ENCODE results near the gene ITPR3.
"Not testable (repeated sequence)": the region's sequence is repeated elsewhere in the genome, so short reads cannot be mapped to it uniquely, and the experiment has no call there.

Gene ITPR3

GRCh38 chr6:33593414-33593727, 27.8 kb upstream of the ITPR3 start:
- peak overlapping the region in 5 of 11 experiments; percentile 44 to 62 (median 58); a peak in 8 of 22 replicates for H3K27ac ChIP-seq
- peak overlapping the region in 9 of 11 experiments; percentile 5 to 54 (median 41); a peak in 13 of 22 replicates for H3K9ac ChIP-seq

DNA sequence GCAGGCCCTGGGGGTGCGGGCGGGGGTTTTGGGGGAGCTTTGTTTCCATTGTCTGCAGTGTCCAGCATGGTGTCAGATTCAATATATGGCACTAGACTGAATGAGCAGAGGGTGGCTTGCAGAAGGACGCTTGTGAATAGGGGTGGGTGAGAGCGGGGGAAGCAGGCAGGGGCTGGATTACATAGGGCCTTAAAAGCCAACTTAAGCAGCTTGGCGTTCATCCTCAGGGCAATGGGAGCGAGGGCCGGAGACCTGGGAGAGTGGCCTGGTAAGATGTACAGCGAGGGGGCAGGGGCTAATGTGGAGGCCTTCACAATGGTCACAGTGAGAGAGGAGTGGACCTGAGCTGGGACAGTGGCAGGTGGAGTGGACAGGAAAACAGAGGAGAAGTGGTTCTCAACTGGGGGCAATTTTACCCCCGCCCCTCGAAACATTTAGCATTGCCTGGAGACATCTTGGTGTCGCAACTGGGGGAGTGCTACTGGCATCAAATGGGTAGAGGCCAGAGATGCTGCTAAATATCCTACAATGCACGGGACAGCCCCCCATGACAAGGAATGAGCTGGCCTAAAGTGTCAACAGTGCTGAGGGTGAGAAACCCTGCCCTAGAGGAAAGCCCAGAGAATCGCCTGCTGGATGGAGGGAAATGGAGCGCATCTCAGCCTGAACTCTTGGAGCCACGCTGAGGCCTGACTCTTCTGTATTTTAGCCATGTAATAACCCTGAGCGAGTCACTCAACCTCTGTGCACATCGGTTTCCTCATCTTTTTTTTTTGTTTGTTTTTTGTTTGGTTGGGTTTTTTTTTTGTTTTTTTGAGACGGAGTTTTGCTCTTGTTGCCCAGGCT, 25.9 kb upstream of the ITPR3 start:
- Histone ChIP-seq H3K9ac (no peak overlapping the region), H3K36me3 (no peaks in the 10 kb centered on the region), H3K4me1 (peaks cover 33 to 94% (median 74%) of the 10 kb centered on the region in 10 experiments), H3K4me3 (no peak overlapping the region), H3K9me3 (replicated peaks in 1 of 11) (0 out of 22 replicates have a peak, but pooled peaks cover 0 to 2% (median 0%) of the 10 kb centered on the region in 11 experiments), H4K20me1 (peaks cover 0 to 11% (median 0%) of the 10 kb centered on the region in 11 experiments; a peak in 3 of 22 replicates), H3K4me2 (peak overlapping the region in 9 of 11 experiments; percentile 4 to 54 (median 31); a peak in 14 of 22 replicates), H3K27me3 (peaks cover 0 to 12% (median 0%) of the 10 kb centered on the region in 11 experiments; a peak in 3 of 22 replicates), H3K27ac (0 out of 22 replicates have a peak overlapping the region, but pooled peaks of 1 of the 11 experiments have one; percentile 13)
- no peak for TF ChIP-seq Cebpa-rat (IDR thresholded peaks at IDR 0.05)

More at GRCh38 chr6:33593414-33593727, 27.8 kb upstream of the ITPR3 start:
- Histone ChIP-seq H3K27me3 (peaks cover 0 to 12% (median 0%) of the 10 kb centered on the region in 11 experiments; a peak in 3 of 22 replicates), H4K20me1 (peaks cover 0 to 11% (median 0%) of the 10 kb centered on the region in 11 experiments; a peak in 3 of 22 replicates), H3K4me3 (peak overlapping the region in 8 of 10 experiments; percentile 20 to 62 (median 43); a peak in 14 of 20 replicates), H3K9me3 (replicated peaks in 1 of 11) (no peaks in the 10 kb centered on the region), H3K4me1 (peaks cover 32 to 92% (median 66%) of the 10 kb centered on the region in 10 experiments), H3K36me3 (no peaks in the 10 kb centered on the region), H3K4me2 (peak overlapping the region; percentile 81 to 99 (median 96))
- no peak for TF ChIP-seq Cebpa-rat (IDR thresholded peaks at IDR 0.05)

GRCh38 chr6:33596894-33597293, 24.2 kb upstream of the ITPR3 start:
- peak overlapping the region in 10 of 11 experiments; percentile 22 to 67 (median 42); a peak in 16 of 22 replicates for H3K4me2 ChIP-seq
- H3K4me1 ChIP-seq, result peaks cover 24 to 84% (median 61%) of the 10 kb centered on the region in 10 experiments
- H3K27ac ChIP-seq; H3K9me3 ChIP-seq (replicated peaks in 1 of 11); H3K9ac ChIP-seq; H3K36me3 ChIP-seq; H4K20me1 ChIP-seq; H3K4me3 ChIP-seq: not testable (repeated sequence)
- peaks cover 0 to 12% (median 0%) of the 10 kb centered on the region in 11 experiments; a peak in 3 of 22 replicates for H3K27me3 ChIP-seq

GRCh38 chr6:33597551-33598322, 23.4 kb upstream of the ITPR3 start:
- Histone ChIP-seq H3K4me1 (peaks cover 18 to 76% (median 52%) of the 10 kb centered on the region in 10 experiments), H3K4me2 (peak overlapping the region in 8 of 11 experiments; percentile 22 to 67 (median 49); a peak in 8 of 22 replicates), H4K20me1 (peaks cover 0 to 6% (median 0%) of the 10 kb centered on the region in 11 experiments; a peak in 1 of 22 replicates), H3K27ac (no peak overlapping the region), H3K4me3 (no peak overlapping the region), H3K36me3 (no peaks in the 10 kb centered on the region), H3K27me3 (peaks cover 0 to 8% (median 0%) of the 10 kb centered on the region in 11 experiments; a peak in 3 of 22 replicates), H3K9ac (no peak overlapping the region), H3K9me3 (replicated peaks in 1 of 11) (peaks cover 0 to 8% (median 0%) of the 10 kb centered on the region in 11 experiments; a peak in 1 of 22 replicates)
- no peak for TF ChIP-seq Cebpa-rat (IDR thresholded peaks at IDR 0.05)

- Histone ChIP-seq H3K27me3 (no peaks in the 10 kb centered on the region), H3K4me1 (peaks cover 17 to 58% (median 42%) of the 10 kb centered on the region in 10 experiments), H3K4me3 (no peak overlapping the region), H3K36me3 (no peaks in the 10 kb centered on the region), H3K9ac (peak overlapping the region in 2 of 11 experiments; percentile 19 to 42; a peak in 4 of 22 replicates), H3K9me3 (replicated peaks in 1 of 11) (peaks cover 0 to 8% (median 0%) of the 10 kb centered on the region in 11 experiments; a peak in 1 of 22 replicates), H3K27ac (peak overlapping the region in 4 of 11 experiments; percentile 7 to 45 (median 24); a peak in 4 of 22 replicates), H4K20me1 (no peaks in the 10 kb centered on the region), H3K4me2 (peak overlapping the region; percentile 12 to 79 (median 67); a peak in 20 of 22 replicates)
- TF ChIP-seq Cebpa-rat (IDR thresholded peaks at IDR 0.05), result no peak
These were observed 21.6 kb upstream of the ITPR3 start for GRCh38 chr6:33599413-33599938.

- H3K27ac ChIP-seq, result no peak overlapping the region
- H4K20me1 ChIP-seq, result no peaks in the 10 kb centered on the region
- no peaks in the 10 kb centered on the region for H3K27me3 ChIP-seq
- no peak overlapping the region for H3K9ac ChIP-seq
- no peak for TF ChIP-seq Cebpa-rat (IDR thresholded peaks at IDR 0.05)
- H3K4me1 ChIP-seq, result peaks cover 27 to 50% (median 43%) of the 10 kb centered on the region in 10 experiments
- H3K4me2 ChIP-seq, result peak overlapping the region in 5 of 11 experiments; percentile 67 to 79 (median 73); a peak in 9 of 22 replicates
- no peaks in the 10 kb centered on the region for H3K36me3 ChIP-seq
- peaks cover 0 to 8% (median 0%) of the 10 kb centered on the region in 11 experiments; a peak in 1 of 22 replicates for H3K9me3 ChIP-seq (replicated peaks in 1 of 11)
- no peak overlapping the region for H3K4me3 ChIP-seq
These were observed 20.4 kb upstream of the ITPR3 start for GRCh38 chr6:33600761-33601160.

GRCh38 chr6:33602180-33602579, 18.9 kb upstream of the ITPR3 start:
- Histone ChIP-seq H3K9me3 (replicated peaks in 1 of 11) (peaks cover 0 to 8% (median 0%) of the 10 kb centered on the region in 11 experiments; a peak in 1 of 22 replicates), H3K36me3 (no peaks in the 10 kb centered on the region), H3K4me3 (no peak overlapping the region), H3K27ac (no peak overlapping the region), H3K4me1 (peaks cover 22 to 38% (median 31%) of the 10 kb centered on the region in 10 experiments), H3K27me3 (no peaks in the 10 kb centered on the region), H3K4me2 (no peak overlapping the region), H4K20me1 (no peaks in the 10 kb centered on the region), H3K9ac (no peak overlapping the region)
- no peak for TF ChIP-seq Cebpa-rat (IDR thresholded peaks at IDR 0.05)

Measured in BLaER1 treated with 17β-estradiol and CSF1 and Interleukin-3, amounts not matched to agents 10 nM and 100 nM (cell line).